Panc1 (cell line): ENCODE measurements around the gene NUCB2. TPM values are rescaled to one million over a fixed set of nuclear protein-coding genes. Genes with fewer than 3 reads are reported as not detected.

Source experiments
- ATAC-seq: fragments of 200-7000 bp; cut with Tn5 transposase; 2 replicates; pipeline ENCODE4 v1.9.1; 2020; ENCODE audit warnings: mild to moderate bottlenecking, moderate library complexity
- BruUV-seq: library from RNA; stranded (reverse); fragments of 400-500 nt; replicated peaks from 2 replicates; lab custom pipeline; 2021; lab: Mats Ljungman, UMichigan
- CTCF ChIA-PET: fragments of 300-600 bp; sonication (Branson Sonifier 250); formaldehyde crosslinking; loops from one replicate; lab custom pipeline; 2022; ENCODE audit warnings: antibody characterized with exemption; lab: Charles Lee
- POLR2A ChIA-PET: fragments of 300-600 bp; sonication (Branson Sonifier 250); formaldehyde crosslinking; loops from one replicate; lab custom pipeline; 2022; ENCODE audit warnings: antibody characterized with exemption; lab: Charles Lee
- DNase-seq: peaks from one replicate; pipeline ENCODE4 v3.0.0-alpha.2; 2010; ENCODE audit warnings: low read depth, low spot score
- H3K27ac ChIP-seq: 2 replicates; pipeline ENCODE4 v1.5.1; 2011; ENCODE audit warnings: mild to moderate bottlenecking, low read length, inconsistent platforms
- H3K27me3 ChIP-seq: fragments of 200-500 bp; sonication (Bioruptor generic); 2 replicates; pipeline ENCODE4 v1.6.0; 2014; ENCODE audit warnings: low read length, inconsistent platforms; ENCODE audit not compliant: control insufficient read depth, insufficient read depth
- H3K36me3 ChIP-seq: fragments of 200-500 bp; sonication (Bioruptor generic); 2 replicates; pipeline ENCODE4 v1.5.1; 2014; ENCODE audit warnings: inconsistent platforms, mild to moderate bottlenecking, low read length, moderate library complexity; ENCODE audit not compliant: control insufficient read depth, insufficient read depth
- H3K4me1 ChIP-seq: 2 replicates; pipeline ENCODE4 v1.5.1; 2011; ENCODE audit warnings: inconsistent platforms, mild to moderate bottlenecking, low read length, moderate library complexity; ENCODE audit not compliant: control insufficient read depth, insufficient read depth
- H3K4me3 ChIP-seq, 2 experiments: 2 replicates each; pipeline ENCODE4 v1.5.1; 2011 to 2012; ENCODE audit warnings: low read depth in 2 of 2, low read length in 2 of 2, mild to moderate bottlenecking in 2 of 2, inconsistent platforms in 1 of 2, moderate library complexity in 1 of 2
- H3K9me3 ChIP-seq: fragments of 200-500 bp; sonication (Bioruptor generic); 2 replicates; pipeline ENCODE4 v1.5.1; 2014; ENCODE audit warnings: low read depth, mild to moderate bottlenecking, inconsistent platforms, low read length, moderate library complexity; ENCODE audit not compliant: control insufficient read depth, insufficient read depth
- CTCF ChIP-seq: fragments of 450-650 bp; IDR thresholded peaks from 2 replicates; pipeline ENCODE4 v1.5.1; 2017; ENCODE audit warnings: mild to moderate bottlenecking
- POLR2AphosphoS5 ChIP-seq: IDR thresholded peaks from 2 replicates; pipeline ENCODE4 v1.6.1; 2012; ENCODE audit warnings: mild to moderate bottlenecking, low read depth, low read length, moderate library complexity
- REST ChIP-seq, 2 experiments: IDR thresholded peaks; 2 replicates each; pipeline ENCODE4 v1.6.1; 2011 to 2012; ENCODE audit warnings: low read depth in 2 of 2, control low read depth in 1 of 2, low read length in 1 of 2, mild to moderate bottlenecking in 1 of 2, moderate library complexity in 1 of 2; ENCODE audit not compliant: insufficient read depth in 1 of 2
- SIN3A ChIP-seq: IDR thresholded peaks from 2 replicates; pipeline ENCODE4 v1.6.1; 2012; ENCODE audit warnings: low read depth, mild to moderate bottlenecking, low read length, moderate library complexity, borderline replicate concordance; ENCODE audit not compliant: insufficient read depth
- TCF7L2 ChIP-seq: IDR thresholded peaks from 2 replicates; pipeline ENCODE4 v1.6.1; 2011; ENCODE audit warnings: mild to moderate bottlenecking, low read depth, low read length, inconsistent platforms
- in situ Hi-C: cut with HindIII; loops from 2 replicates; pipeline ENCODE4 v1.10.0; 2016; ENCODE audit warnings: low sequenced_read_pairs, low pct_unique_long_range_greater_than_20kb
- intact Hi-C: fragments of 100-400 bp; cut with micrococcal nuclease; formaldehyde crosslinking; loops from one replicate; pipeline ENCODE4 v1.10.0; 2022; ENCODE audit not compliant: unreplicated experiment
- total RNA-seq: library from RNA; stranded (reverse); gene quantifications from one replicate; pipeline ENCODE4 v1.2.1, GENCODE V29; 2021; ENCODE audit not compliant: unreplicated experiment

Gene NUCB2
- total RNA-seq, 1 experiment from 2014 or later: 62.2 TPM

GRCh38 chr11:17366495-17366894, 90.0 kb downstream of the NUCB2 start:
- ChIA-PET CTCF (no interaction called here), POLR2A (no interaction called here)
- Histone ChIP-seq H3K27me3 (no peaks in the 10 kb centered on the region), H3K36me3 (no peaks in the 10 kb centered on the region), H3K4me1 (no peaks in the 10 kb centered on the region), H3K9me3 (peaks cover 29% of the 10 kb centered on the region; the same call in 1 of the 2 replicates), H3K4me3 (no peak overlapping the region), H3K27ac (no peak overlapping the region)
- no peak for ATAC-seq
- in situ Hi-C loops (no loop called here), intact Hi-C loops (no loop called here)
- DNase-seq: no peak
- BruUV-seq: no TSS peak
- TF ChIP-seq TCF7L2 (no peak), POLR2AphosphoS5 (no peak), REST (IDR thresholded peaks at IDR 0.05; ENCODE audit: insufficient read depth in 1 of 2, low read depth in 2 of 2, low read length in 1 of 2) (no peak), CTCF (no peak)

GRCh38 chr11:17368551-17368950, 92.0 kb downstream of the NUCB2 start:
- no TSS peak for BruUV-seq
- no peak overlapping the region for H3K4me3 ChIP-seq
- H3K36me3 ChIP-seq: no peaks in the 10 kb centered on the region
- H3K4me1 ChIP-seq: no peaks in the 10 kb centered on the region
- no peaks in the 10 kb centered on the region for H3K27me3 ChIP-seq
- DNase-seq (no peak), ATAC-seq (no peak)
- TF ChIP-seq TCF7L2 (no peak), CTCF (no peak)
- in situ Hi-C loops (no loop called here), intact Hi-C loops (no loop called here)
- peaks cover 40% of the 10 kb centered on the region; the same call in 1 of the 2 replicates for H3K9me3 ChIP-seq
- CTCF ChIA-PET: no interaction called here
- H3K27ac ChIP-seq: no peak overlapping the region
- POLR2A ChIA-PET: no interaction called here

- Histone ChIP-seq H3K4me1 (no peaks in the 10 kb centered on the region), H3K9me3 (peaks cover 40% of the 10 kb centered on the region; the same call in 1 of the 2 replicates), H3K36me3 (no peaks in the 10 kb centered on the region), H3K27me3 (no peaks in the 10 kb centered on the region), H3K4me3 (no peak overlapping the region), H3K27ac (no peak overlapping the region)
- ChIA-PET POLR2A (no interaction called here), CTCF (no interaction called here)
- no peak for ATAC-seq
- BruUV-seq: no TSS peak
- intact Hi-C loops (no loop called here), in situ Hi-C loops (no loop called here)
- TF ChIP-seq SIN3A (no peak), CTCF (no peak), POLR2AphosphoS5 (no peak), REST (IDR thresholded peaks at IDR 0.05; ENCODE audit: insufficient read depth in 1 of 2, low read depth in 2 of 2, low read length in 1 of 2) (no peak), TCF7L2 (no peak)
- no peak for DNase-seq
Observed at GRCh38 chr11:17369094-17369493, 92.6 kb downstream of the NUCB2 start.
